ENCODE data around the gene GRIFIN.

GRCh38 chr7:2435146-2435545, 41.1 kb downstream of the GRIFIN start:
- TF ChIP-seq CTCF (conservative IDR thresholded peaks at IDR 0.05 in 1 of 2, IDR thresholded peaks at IDR 0.05 in 1 of 2; ENCODE audit: low read depth in 1 of 2, low read length in 2 of 2) (no peak), EZH2 (IDR thresholded peaks at IDR 0.05; ENCODE audit: low read length, missing control alignments) (no peak)

Measured in fibroblast of lung (primary cell).